ENCODE measurements around the gene RAB28. TPM values are rescaled to one million over a fixed set of nuclear protein-coding genes. Genes with fewer than 3 reads are reported as not detected.
A peak's percentile ranks its signal among the peaks of the same experiment; 100 is the strongest.

The RAB28 gene
- total and polyA plus RNA-seq, 7 donors = 12.7 to 32.1 (median 24.1) TPM

DNA sequence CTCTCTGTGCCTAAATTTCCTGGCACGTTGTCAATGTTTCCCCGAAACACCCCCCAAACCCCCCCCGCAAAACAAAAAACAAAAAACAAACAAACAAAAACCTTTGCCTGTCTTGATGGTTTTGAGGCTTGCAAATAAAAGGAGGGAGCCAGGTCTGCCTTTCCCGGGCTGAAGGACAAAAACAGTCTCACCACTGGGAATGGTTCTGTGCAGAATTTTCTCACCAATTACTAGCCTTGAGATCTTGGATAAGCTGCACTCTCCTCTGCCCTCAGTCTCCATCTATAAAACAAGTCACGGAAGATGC, 44.6 kb upstream of the RAB28 start:
- 8 to 10% methylated on average over 5 of the region's 5 CpGs for whole genome bisulfite sequencing, 2 donors
- peaks cover 20 to 71% (median 39%) of the 10 kb centered on the region in 3 donors for H3K27me3 ChIP-seq
- H3K4me1 ChIP-seq = peaks cover 0 to 14% (median 9%) of the 10 kb centered on the region in 4 donors
- intact Hi-C loops (cut with DNase I) = no loop called here
- no peak overlapping the region for H3K27ac ChIP-seq
- H3K36me3 ChIP-seq = no peaks in the 10 kb centered on the region
- no peak for DNase-seq
- H3K4me3 ChIP-seq = no peak overlapping the region
- TF ChIP-seq, protein P1, sequence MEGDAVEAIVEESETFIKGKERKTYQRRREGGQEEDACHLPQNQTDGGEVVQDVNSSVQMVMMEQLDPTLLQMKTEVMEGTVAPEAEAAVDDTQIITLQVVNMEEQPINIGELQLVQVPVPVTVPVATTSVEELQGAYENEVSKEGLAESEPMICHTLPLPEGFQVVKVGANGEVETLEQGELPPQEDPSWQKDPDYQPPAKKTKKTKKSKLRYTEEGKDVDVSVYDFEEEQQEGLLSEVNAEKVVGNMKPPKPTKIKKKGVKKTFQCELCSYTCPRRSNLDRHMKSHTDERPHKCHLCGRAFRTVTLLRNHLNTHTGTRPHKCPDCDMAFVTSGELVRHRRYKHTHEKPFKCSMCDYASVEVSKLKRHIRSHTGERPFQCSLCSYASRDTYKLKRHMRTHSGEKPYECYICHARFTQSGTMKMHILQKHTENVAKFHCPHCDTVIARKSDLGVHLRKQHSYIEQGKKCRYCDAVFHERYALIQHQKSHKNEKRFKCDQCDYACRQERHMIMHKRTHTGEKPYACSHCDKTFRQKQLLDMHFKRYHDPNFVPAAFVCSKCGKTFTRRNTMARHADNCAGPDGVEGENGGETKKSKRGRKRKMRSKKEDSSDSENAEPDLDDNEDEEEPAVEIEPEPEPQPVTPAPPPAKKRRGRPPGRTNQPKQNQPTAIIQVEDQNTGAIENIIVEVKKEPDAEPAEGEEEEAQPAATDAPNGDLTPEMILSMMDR (IDR thresholded peaks at IDR 0.05) = no peak
- TF ChIP-seq POLR2AphosphoS5 (IDR thresholded peaks at IDR 0.05) = no peak
- H3K9me3 ChIP-seq = peaks cover 5 to 13% (median 8%) of the 10 kb centered on the region in 4 donors

DNA sequence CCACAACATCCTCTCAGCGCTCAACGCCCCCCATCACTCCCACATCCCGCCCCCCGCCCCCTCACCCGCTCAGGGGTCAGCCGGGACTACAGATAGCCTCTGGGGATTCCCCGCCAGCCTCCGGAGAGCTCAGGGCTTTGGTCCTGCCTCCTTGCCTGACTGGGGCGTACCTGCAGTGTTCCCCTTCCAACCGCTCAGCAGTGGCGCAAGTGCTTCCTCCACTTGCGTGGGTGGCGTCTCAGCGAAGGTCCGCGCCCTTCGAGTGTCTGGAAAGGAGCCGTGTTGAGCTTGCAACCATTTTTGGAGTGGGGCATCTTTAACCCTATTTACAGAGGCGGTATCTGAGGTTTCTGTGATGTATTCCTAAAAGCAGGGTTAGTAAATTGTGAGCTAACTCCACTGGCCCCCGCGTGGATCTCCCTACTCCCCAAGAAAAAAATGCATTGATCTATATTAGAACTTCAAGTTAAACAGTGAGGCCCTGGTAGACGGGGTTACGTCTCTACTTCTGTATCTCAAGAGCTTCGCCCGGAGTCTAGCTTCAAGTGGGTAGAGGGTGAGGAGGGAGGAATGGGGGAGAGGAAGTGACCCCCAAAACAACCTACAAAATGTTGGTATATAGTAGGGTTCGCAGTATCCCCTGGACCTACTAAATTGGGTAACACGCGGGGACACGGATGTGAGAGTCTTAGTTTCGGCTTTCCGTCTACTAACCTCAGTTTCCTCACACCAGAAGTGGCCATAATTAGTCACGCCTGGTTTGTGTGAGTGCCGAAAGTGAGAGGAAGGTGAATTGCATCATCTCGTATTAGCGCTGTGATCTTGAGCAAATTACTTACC, 44.1 kb upstream of the RAB28 start:
- Histone ChIP-seq H3K27ac (no peak overlapping the region), H3K4me3 (peak overlapping the region in 2 of 4 donors; percentile 22 to 27), H3K4me1 (peaks cover 0 to 14% (median 9%) of the 10 kb centered on the region in 4 donors), H3K27me3 (peaks cover 23 to 74% (median 45%) of the 10 kb centered on the region in 3 donors), H3K9me3 (peaks cover 5 to 18% (median 10%) of the 10 kb centered on the region in 4 donors), H3K36me3 (no peaks in the 10 kb centered on the region)
- 5 to 11% methylated on average over 35 of the region's 35 CpGs for WGBS, 2 donors
- no peak for TF ChIP-seq POLR2A (IDR thresholded peaks at IDR 0.05)
- TF ChIP-seq, protein P1 (IDR thresholded peaks at IDR 0.05) = no peak
- DNase-seq = peak; percentile 68
- intact Hi-C loops (cut with DNase I) = no loop called here

DNA sequence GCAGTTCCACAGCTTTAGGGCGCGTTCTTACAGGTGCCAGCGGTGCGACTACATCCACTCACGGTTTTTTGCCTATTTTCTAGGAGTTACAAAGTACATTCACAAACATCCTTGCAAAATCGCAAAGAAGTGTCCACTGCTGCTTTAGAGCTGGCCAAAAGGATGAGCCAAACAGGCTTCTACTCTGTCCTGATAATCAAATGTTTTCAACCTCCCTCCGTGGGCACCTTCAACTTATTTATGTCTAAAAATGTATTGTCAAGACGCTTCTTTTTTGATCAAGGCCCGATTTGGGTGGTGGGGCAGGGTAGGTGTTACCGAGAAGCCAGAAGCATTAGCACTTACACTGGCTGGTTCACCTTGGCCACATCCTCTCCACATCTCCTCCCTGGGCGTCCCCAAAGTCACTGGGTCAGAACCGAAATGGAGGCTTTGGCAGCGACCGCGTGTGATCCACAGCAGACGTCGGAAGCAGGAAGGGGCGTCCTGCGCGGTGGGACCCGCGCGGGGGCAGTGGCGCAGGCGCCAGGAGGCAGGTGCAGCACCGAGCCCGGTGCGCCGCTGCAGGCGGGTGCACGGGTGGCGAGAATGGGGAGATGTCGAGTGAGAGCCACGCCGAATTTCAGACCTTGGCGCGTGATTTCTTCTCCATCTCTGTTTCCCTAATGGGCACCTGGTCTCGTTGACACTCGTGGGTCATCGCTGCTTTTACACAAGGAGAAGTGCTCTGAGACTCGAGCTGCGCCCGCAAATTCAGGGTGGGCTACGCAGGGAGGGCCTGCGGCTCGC, 43.2 kb upstream of the RAB28 start:
- H3K4me1 ChIP-seq = peaks cover 0 to 14% (median 9%) of the 10 kb centered on the region in 4 donors
- DNase-seq = peak; percentile 54
- 7 to 11% methylated on average over 46 of the region's 46 CpGs for WGBS, 2 donors
- intact Hi-C loops (cut with DNase I) = no loop called here
- H3K4me3 ChIP-seq = peak overlapping the region in 2 of 4 donors; percentile 22 to 27
- peaks cover 5 to 19% (median 10%) of the 10 kb centered on the region in 4 donors for H3K9me3 ChIP-seq
- no peak overlapping the region for H3K27ac ChIP-seq
- H3K27me3 ChIP-seq = peaks cover 23 to 82% (median 48%) of the 10 kb centered on the region in 3 donors
- no peaks in the 10 kb centered on the region for H3K36me3 ChIP-seq
- TF ChIP-seq, protein P1 (IDR thresholded peaks at IDR 0.05) = no peak
- TF ChIP-seq POLR2AphosphoS5 (IDR thresholded peaks at IDR 0.05) (no peak), POLR2A (IDR thresholded peaks at IDR 0.05) (no peak), EP300 (IDR thresholded peaks at IDR 0.05) (no peak)

DNA sequence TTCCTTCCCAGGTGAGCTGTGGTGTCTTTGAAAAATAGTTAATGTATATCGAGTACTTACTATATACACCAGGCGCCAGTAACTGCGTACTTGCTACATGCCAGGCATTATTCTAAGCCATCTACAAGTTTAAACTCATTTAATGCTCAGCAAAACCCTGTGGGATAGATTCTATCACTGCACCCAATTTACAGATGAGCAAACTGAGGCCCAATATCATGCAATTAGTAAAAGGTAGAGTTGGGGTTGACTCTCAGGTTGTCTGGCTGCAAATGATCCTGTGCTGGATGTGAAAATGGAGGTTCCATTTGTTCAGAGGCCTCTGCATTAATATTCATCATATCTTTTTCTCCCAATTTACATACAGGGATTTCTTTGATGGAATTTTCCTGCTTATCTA, 42.5 kb upstream of the RAB28 start:
- peaks cover 5 to 19% (median 10%) of the 10 kb centered on the region in 4 donors for H3K9me3 ChIP-seq
- TF ChIP-seq EP300 (IDR thresholded peaks at IDR 0.05) = no peak
- no peak for TF ChIP-seq POLR2A (IDR thresholded peaks at IDR 0.05)
- TF ChIP-seq POLR2AphosphoS5 (IDR thresholded peaks at IDR 0.05) = no peak
- TF ChIP-seq, protein P1 (IDR thresholded peaks at IDR 0.05) = no peak
- peaks cover 23 to 89% (median 48%) of the 10 kb centered on the region in 3 donors for H3K27me3 ChIP-seq
- H3K27ac ChIP-seq = no peak overlapping the region
- no peak for DNase-seq
- intact Hi-C loops (cut with DNase I) = no loop called here
- 56 to 70% methylated on average over 3 of the region's 3 CpGs for WGBS, 2 donors
- no peak overlapping the region for H3K4me3 ChIP-seq
- peaks cover 0 to 14% (median 9%) of the 10 kb centered on the region in 4 donors for H3K4me1 ChIP-seq
- H3K36me3 ChIP-seq = no peaks in the 10 kb centered on the region
